HG02571 (cell line): ENCODE data around the gene ALX4.

Source experiments
- ATAC-seq: cut with Tn5 transposase; IDR thresholded peaks from one replicate; pipeline ENCODE4 v1.9.1; 2021; ENCODE audit warnings: mild to moderate bottlenecking, moderate library complexity; ENCODE audit not compliant: unreplicated experiment

ALX4 gene

DNA sequence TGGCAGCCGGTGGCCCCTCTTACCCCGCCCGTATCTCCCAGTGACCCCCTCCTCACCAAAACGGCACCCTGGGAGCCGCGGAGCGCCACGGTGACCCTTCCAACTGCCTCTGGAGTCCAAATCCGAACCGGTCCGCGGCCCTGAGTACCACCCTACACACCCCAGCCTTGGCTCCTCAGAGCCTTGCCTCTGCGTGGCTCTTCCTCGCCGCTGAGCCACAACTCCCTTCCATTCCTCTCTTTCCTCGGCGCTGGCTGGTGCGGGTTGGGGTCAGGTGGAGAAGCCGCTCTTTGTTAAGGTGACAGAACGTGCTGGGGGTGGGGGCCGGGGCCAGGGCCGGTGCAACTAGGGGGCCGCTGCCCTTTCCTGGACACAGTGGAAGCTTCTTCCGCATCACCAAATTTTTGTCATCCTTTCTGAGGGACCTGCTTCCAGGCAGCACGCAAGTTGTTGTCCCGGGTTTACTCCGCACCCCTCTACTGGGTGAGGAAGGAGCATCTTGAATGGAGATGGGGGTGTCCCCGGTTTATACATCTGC, 6.5 kb downstream of the ALX4 start:
- no peak for ATAC-seq

- ATAC-seq = no peak
These were observed 8.2 kb downstream of the ALX4 start for GRCh38 chr11:44301564-44302271.

DNA sequence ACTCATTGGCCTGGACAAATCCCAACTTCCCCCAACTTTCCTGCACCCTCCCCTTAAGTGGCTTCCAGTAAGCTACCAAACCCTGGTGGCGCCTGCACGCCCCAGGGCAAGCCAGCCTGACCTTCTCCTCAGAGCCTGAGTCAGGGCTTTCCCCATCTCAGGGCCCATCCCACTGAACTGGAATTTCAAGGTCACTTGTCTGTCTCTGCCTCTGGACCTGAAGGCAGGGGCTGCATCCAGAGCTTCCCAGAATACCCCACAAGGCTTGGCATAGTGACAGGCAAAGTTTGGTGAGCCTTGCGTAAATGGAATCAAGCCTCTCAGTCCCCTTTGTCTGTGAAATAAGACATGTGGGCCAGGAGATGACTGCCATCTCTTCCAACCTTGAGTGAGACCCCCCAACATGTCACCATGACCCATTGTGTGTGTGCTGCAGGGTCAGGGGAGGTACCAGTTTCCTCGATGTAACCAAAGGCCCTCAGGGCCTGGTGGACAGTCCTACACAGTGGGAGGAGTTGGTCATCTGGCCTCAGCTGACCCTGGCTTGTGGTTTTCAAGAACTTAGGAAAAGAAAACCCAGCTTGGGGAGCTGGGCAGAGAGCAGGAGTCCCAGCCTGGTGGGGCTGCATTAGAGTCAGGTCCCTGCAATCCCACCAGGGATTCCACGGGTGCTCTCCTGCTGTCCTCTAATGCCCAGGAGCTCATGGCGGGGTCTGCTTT, 8.9 kb downstream of the ALX4 start:
- ATAC-seq = no peak

DNA sequence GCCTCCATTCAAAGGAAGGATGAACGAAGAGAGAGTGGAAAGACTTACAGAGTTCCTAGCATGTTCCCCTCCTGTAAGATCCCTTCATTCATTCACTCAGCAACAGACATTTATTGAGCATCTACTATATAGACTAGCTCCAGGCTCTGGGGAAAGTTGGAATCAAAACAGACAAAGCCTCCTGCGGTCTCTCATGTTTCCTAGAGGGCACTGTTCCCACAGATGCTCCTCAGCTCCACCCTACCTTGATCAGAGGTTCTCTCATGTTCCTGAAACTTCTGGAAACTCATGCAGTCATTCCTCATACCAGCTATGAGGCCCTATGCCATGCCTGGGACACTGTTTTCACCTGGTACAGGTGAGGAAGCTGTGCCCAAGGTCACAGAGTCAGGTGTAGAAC, 11.1 kb downstream of the ALX4 start:
- ATAC-seq = no peak

DNA sequence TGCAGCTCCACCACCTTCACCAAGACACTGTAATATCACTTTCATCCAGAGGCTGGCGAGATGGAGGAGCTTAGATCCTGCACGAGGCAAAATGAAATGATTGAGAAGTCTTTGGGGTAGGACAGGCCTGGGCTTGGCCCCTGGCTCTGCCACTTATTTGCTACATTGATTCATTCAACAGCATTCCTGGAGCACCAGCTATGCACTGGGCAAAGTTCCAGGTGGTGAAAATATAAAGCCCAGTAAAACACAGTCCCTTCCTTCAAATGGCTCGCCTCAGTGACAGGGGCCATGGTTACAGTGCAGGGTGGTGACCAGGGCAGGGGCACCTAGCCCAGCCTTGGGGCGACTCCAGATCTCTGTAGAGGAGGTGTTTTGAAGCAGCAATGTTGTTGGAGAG, 19.7 kb downstream of the ALX4 start:
- ATAC-seq = no peak

DNA sequence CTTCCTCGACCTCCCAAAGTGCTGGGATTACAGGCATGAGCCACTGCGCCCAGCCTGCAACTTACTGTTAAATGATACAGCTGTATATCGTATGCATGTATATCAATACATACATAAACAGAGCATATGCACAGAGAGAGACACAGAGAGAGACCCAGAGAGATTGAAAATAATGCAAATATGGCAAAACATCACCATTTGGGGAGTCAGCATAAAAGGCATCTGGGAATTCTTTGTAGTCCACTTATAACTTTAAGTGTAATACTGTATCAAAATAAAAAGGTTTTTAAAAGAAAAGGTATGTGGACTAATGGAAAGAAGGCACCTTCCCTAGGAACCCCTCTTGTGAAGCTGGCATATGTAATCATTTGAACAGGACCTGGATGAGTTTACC, 21.8 kb downstream of the ALX4 start:
- ATAC-seq = no peak

DNA sequence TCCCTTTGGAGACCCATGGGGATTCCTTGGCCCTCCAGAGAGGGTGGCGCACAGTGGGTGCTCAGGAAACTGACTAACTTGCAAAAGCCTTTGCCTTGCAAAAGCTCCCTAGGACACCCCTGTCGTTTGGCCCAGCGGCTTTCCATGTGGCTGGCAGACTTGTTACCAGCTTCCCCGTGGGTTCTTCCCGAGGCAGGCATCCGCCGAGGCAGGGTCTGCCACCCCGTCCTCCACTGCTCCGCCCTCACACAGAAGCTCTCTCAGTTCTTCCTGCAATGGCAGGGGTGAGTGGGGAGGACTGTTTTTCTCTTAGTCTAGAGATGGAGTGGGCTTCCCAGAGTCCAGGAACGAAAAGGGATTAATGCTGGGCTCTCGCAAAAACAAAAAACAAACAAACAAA, 23.0 kb downstream of the ALX4 start:
- ATAC-seq = no peak

DNA sequence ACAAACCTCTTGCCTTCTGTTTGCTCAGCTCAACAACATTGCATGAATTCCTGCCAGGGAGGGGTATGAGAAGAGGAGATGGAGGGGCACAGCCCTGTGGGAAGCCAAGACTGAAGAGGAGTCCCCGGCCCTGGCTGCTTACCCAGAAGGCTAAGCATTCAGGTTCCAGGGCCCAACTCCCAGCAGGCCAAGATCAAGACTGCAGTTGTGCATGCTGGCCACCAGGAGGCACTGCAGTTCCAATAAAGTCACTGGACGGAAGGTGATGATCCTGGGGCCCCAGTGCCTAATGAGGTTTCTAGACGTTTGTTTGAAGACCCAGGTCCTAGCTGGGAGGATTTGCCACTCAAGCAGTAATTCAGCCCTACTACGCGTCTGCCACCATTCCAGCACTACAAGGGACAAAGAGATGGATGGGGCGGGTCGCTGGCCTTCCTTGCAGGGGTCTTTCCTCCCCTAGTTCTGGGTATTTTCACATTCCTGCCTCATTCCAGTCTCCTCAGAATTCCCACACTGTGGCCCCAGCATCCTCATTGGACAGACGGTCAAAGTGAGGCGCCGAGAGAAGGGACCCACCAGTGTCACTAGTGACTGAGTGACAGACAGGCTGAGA, 23.6 kb downstream of the ALX4 start:
- no peak for ATAC-seq

- no peak for ATAC-seq
These were observed 24.2 kb downstream of the ALX4 start for GRCh38 chr11:44285756-44286155.

DNA sequence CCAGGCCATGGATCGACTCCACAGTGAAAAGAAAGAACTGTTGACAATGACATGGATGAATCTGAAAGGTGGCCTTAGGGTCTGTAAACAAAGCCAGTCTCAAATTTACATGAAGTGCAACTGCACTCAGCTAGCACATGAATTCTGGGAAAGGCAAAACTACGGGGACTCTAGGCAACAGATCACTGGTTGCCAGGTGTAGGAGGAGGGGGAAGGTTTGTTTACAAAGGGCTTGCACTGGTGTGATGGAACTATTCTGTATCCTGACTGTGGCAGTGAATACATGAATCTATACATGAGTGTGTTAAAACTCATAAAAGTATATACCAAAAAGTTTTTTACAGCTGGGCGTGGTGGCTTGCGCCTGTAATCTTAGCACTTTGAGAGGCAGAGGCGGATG, 27.3 kb downstream of the ALX4 start:
- ATAC-seq = no peak

DNA sequence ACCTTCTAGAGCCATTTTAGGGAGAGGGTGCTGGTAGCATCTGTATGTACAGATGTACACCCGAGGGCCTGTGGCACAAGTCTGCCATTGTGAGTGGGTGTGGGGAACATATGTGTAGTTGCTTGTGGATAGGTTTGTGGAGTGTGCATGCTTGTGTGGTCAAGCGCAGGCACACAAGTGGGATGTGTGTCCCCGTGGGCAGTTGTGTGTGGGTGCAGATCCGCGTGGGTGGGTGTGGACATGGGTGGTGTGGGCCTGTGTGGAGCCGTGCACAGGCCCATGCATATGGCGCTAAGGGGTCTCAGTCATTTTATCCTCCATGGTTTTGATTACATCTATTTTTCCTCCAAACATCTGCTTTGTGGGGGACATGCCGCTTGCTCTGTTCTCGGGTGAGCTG, 28.8 kb downstream of the ALX4 start:
- no peak for ATAC-seq

GRCh38 chr11:44280257-44280656, 29.7 kb downstream of the ALX4 start:
- ATAC-seq = no peak

- no peak for ATAC-seq
These were observed 30.5 kb downstream of the ALX4 start for GRCh38 chr11:44279483-44279882.

DNA sequence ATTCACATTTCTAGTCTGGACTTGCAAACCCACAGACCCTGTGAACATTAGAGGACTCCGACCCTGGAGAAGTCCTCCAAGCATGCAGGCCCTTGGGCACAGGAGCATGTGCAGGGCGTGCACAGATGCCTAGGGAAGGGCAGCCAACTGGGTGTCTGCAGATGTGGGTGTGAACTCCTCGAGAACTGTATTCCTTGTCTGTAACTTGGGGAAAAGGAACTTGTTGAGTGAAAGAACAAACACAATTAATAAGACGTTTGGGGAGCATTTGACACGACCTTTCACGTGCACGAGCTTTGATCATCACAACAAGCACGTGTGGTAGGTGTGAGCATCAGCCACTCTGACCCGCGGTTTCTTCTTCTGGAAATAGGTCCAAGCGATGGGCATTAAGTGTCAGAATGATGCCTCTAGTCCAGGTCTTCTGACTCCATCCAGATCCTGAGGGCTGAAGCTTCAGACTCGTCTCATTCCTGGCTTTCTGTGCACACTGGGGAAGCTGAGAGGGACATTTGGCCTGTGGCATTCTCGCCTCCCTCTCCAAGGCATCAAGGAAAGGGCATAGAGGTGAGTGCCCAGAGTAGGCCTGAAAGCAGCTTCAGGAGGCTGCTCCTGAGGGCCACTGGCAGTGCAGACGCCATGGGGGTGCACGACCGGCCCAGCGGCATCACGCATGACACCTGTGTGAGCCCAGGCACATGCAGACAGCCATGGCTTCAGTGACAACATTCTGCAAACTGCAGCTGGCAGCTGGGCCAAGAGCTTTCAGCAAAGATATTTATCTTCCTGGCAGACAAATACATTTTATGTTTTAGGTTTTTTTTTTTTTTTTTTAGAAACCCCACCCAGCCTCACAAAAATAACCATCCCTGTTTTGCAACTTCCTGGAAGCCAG, 32.5 kb downstream of the ALX4 start:
- no peak for ATAC-seq

GRCh38 chr11:44275961-44276550, 33.9 kb downstream of the ALX4 start:
- no peak for ATAC-seq

DNA sequence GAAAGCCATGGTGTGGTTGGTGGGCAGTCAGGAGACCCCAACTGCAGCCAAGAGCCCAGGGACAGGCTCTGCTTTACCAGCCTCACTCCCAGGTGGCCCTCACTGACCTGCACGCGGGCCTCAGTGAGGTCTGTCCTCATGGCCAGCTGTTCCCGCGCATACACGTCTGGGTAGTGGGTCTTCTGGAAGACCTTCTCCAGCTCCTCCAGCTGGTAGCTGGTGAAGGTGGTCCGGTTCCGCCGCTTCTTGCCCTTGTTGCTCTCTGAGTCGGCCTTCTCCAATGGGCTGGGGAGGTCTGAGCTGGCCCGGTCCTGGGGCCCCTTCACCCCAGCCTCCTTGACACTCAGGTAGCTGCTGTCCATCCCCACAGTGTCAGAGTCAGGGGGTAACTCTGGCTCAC, 34.7 kb downstream of the ALX4 start:
- ATAC-seq = no peak

DNA sequence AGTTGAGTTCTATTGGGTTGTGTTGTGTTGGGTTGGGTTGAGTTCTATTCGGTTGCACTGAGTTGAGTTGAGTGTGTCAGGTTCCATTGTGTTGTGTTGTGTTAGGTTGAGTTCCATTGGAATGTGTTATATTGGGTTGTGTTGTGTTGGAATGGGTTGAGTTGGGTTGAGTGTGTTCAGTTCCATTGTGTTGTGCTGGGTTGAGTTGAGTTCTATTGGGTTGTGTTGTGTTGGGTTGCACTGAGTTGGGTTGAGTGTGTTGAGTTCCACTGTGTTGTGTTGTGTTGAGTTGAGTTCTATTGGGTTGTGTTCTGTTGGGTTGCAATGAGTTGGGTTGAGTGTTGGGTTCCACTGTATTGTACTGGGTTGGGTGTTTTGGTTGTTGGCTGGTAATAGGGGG, 35.5 kb downstream of the ALX4 start:
- no peak for ATAC-seq

DNA sequence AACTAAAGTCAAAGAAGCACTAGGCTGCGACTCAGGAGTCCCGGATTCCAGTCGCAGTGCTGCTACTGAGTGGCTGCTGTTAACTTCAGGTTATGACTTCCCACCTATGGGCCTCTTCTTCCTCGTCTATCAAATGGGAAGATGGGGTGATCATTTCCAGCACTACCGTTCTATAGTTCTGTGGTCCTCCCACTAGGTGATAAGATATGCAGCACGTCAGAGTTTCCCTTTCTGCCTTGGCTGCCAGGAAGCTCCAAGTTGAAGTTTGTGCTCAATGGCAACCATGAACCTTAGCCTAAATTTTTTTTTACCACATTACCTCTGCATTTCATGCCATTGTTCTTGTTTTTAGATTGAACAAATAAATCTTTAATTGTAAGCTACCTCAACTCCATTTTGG, 38.7 kb downstream of the ALX4 start:
- ATAC-seq = no peak

DNA sequence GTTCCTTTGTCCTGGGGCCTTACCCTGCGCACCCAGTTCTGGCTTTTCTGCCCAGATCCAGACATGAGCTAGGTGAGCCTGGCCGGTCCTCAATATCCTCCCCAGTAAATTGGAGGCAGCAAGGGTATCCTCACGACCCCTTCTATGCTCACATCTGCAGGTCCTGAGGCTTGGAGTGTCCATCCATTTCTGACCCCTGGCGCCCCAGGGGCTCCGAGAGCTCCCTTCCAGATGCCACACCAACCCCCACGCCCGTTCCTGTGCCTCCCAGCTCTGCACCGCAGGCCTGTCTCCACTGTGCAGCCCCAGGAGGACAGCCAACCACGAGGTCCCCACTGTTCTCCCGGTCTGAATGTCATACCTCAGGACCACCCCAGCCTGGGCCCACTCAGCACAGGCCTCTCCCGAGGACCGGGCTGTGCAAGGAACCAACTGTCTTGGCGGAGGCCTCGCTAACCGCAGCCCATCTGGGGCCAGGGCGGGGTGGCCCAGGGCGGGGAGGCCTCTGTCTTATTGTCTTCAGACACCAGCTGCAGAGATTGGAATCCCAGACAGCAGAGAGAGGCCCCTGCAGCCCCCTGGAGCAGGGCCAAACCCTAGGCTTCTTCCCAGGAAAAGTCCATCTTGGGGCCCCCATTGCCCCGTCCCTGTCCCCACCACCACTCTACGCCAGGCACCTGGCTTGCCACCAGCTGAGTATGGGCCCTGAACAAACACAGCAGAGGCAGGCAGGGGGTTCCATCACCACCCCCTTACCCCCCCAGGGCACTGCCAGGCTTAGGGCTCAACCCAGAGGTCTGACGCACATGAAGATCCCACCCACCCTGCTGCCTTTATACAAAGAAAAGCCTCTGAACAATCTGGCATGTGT, 39.3 kb downstream of the ALX4 start:
- no peak for ATAC-seq
